HepG2 (cell line): ENCODE measurements around the gene DEFB123. TPM values are rescaled to one million over a fixed set of nuclear protein-coding genes. Genes with fewer than 3 reads are reported as not detected.

Experiments
- ATAC-seq: fragments of 200-7000 bp; cut with Tn5 transposase; 3 replicates; pipeline ENCODE4 v1.9.1; 2020; ENCODE audit warnings: mild to moderate bottlenecking, moderate library complexity
- BruUV-seq: library from RNA; stranded (reverse); fragments of 400-500 nt; replicated peaks from 2 replicates; lab custom pipeline; 2021; lab: Mats Ljungman, UMichigan
- CTCF ChIA-PET: fragments of 300-600 bp; formaldehyde crosslinking; extraction: SDS; loops from one replicate; lab custom pipeline; 2021; ENCODE audit warnings: low total read pairs, inconsistent platforms, low intra/inter-chr PET ratio; lab: Yijun Ruan, JAX
- POLR2A ChIA-PET: fragments of 350-600 bp; sonication (Branson Sonifier 250); formaldehyde crosslinking; loops from one replicate; lab custom pipeline; 2020; ENCODE audit warnings: antibody characterized with exemption, inconsistent platforms; lab: Yijun Ruan, JAX
- DNase-seq: peaks from one replicate; pipeline ENCODE4 v3.0.0-alpha.2; 2015; ENCODE audit warnings: low spot score
- FAIRE-seq: peaks from 3 replicates; lab custom pipeline; 2011; peaks lifted over from hg19 to GRCh38; lab: Jason Lieb, UNC
- H2AFZ ChIP-seq: one replicate; pipeline ENCODE4 v1.6.1; 2011; ENCODE audit warnings: low read length, inconsistent platforms
- H3K27ac ChIP-seq: fragments of 300-600 bp; 3 replicates; pipeline ENCODE4 v1.8.0; 2011; ENCODE audit warnings: mixed run types, mild to moderate bottlenecking, mixed read lengths, low read length, inconsistent platforms; ENCODE audit not compliant: insufficient read depth; ENCODE audit errors: extremely low read length
- H3K27me3 ChIP-seq, 2 experiments: fragments of 200-600 bp in 1 of 2; 2 replicates in 1 of 2; 3 replicates in 1 of 2; pipeline versions ENCODE4 v1.6.0 to v1.8.0; 2011; ENCODE audit warnings: low read length in 2 of 2, mild to moderate bottlenecking in 2 of 2, moderate library complexity in 2 of 2, inconsistent platforms in 1 of 2; ENCODE audit not compliant: insufficient read depth in 2 of 2, control insufficient read depth in 1 of 2
- H3K36me3 ChIP-seq, 2 experiments: fragments of 200-600 bp in 1 of 2; replicated peaks in 1 of 2; 2 replicates in 1 of 2; 3 replicates in 1 of 2; pipeline versions ENCODE4 v1.5.1 to v1.8.0; 2011; ENCODE audit warnings: low read length in 2 of 2, inconsistent platforms in 1 of 2; ENCODE audit not compliant: insufficient read depth in 2 of 2, control insufficient read depth in 1 of 2
- H3K4me1 ChIP-seq: 2 replicates; pipeline ENCODE4 v1.5.1; 2012; ENCODE audit warnings: low read length, inconsistent platforms; ENCODE audit not compliant: insufficient read depth
- H3K4me2 ChIP-seq: 2 replicates; pipeline ENCODE4 v1.6.0; 2011; ENCODE audit warnings: low read depth, low read length, inconsistent platforms
- H3K4me3 ChIP-seq, 3 experiments: fragments of 200-600 bp in 1 of 3; sonication (generic), shearing (Covaris generic) in 1 of 3; replicated peaks in 1 of 3; 2 replicates each; pipeline ENCODE4 v1.5.1; 2011 to 2016; ENCODE audit warnings: low read length in 3 of 3, inconsistent platforms in 2 of 3, low read depth in 2 of 3, mild to moderate bottlenecking in 2 of 3, control low read depth in 1 of 3, mixed read lengths in 1 of 3; ENCODE audit not compliant: insufficient read depth in 1 of 3
- H3K79me2 ChIP-seq: one replicate; pipeline ENCODE4 v1.6.1; 2011; ENCODE audit warnings: low read length, inconsistent platforms; ENCODE audit not compliant: insufficient read depth
- H3K9ac ChIP-seq: 2 replicates; pipeline ENCODE4 v1.6.0; 2011; ENCODE audit warnings: mild to moderate bottlenecking, low read depth, low read length, inconsistent platforms; ENCODE audit not compliant: insufficient read depth
- H3K9me3 ChIP-seq: 2 replicates; pipeline ENCODE4 v1.5.1; 2012; ENCODE audit warnings: mild to moderate bottlenecking, low read length
- H4K20me1 ChIP-seq: 2 replicates; pipeline ENCODE4 v1.6.0; 2011; ENCODE audit warnings: inconsistent platforms, mild to moderate bottlenecking, low read length, moderate library complexity; ENCODE audit not compliant: insufficient read depth
- AHR ChIP-seq: IDR thresholded peaks from 2 replicates; pipeline ENCODE4 v1.6.1; 2018; ENCODE audit warnings: missing genetic modification reagents, missing compliant biosample characterization
- CAMTA2 ChIP-seq: sonication (generic); formaldehyde crosslinking; IDR thresholded peaks from 2 replicates; pipeline ENCODE4 v1.4.0; 2020; ENCODE audit warnings: mild to moderate bottlenecking, missing genetic modification reagents, borderline replicate concordance
- DMAP1 ChIP-seq: IDR thresholded peaks from 2 replicates; pipeline ENCODE4 v1.6.1; 2016
- HOXA3 ChIP-seq: sonication (generic); formaldehyde crosslinking; IDR thresholded peaks from 2 replicates; pipeline ENCODE4 v1.5.0; 2020; ENCODE audit warnings: missing genetic modification reagents
- KLF6 ChIP-seq: IDR thresholded peaks from 2 replicates; pipeline ENCODE4 v1.8.0; 2016; ENCODE audit warnings: missing biosample characterization, missing genetic modification reagents
- MIXL1 ChIP-seq: IDR thresholded peaks from 2 replicates; pipeline ENCODE4 v1.6.1; 2016
- PRMT3 ChIP-seq: sonication (generic); formaldehyde crosslinking; IDR thresholded peaks from 2 replicates; pipeline ENCODE4 v1.8.1; 2022; ENCODE audit warnings: low read depth, mild to moderate bottlenecking, moderate library complexity, missing genetic modification reagents, borderline replicate concordance
- RXRB ChIP-seq: IDR thresholded peaks from 2 replicates; pipeline ENCODE4 v1.6.1; 2016; ENCODE audit warnings: borderline replicate concordance, missing genetic modification reagents, missing compliant biosample characterization
- SMAD3 ChIP-seq: sonication (generic); formaldehyde crosslinking; IDR thresholded peaks from 2 replicates; pipeline ENCODE4 v1.4.0; 2020; ENCODE audit warnings: missing genetic modification reagents
- SP4 ChIP-seq: sonication (generic); formaldehyde crosslinking; IDR thresholded peaks from 2 replicates; pipeline ENCODE4 v1.8.1; 2023; ENCODE audit warnings: mild to moderate bottlenecking, missing genetic modification reagents
- SSRP1 ChIP-seq: IDR thresholded peaks from 2 replicates; pipeline ENCODE4 v1.6.1; 2016; ENCODE audit warnings: control low read depth
- ZC3H13 ChIP-seq: sonication (generic); formaldehyde crosslinking; IDR thresholded peaks from 2 replicates; pipeline ENCODE4 v1.8.1; 2023; ENCODE audit warnings: mild to moderate bottlenecking, missing genetic modification reagents, moderate library complexity
- WGBS: methylation state at CpG from one replicate; pipeline ENCODE4 v1.1.6; 2017; ENCODE audit warnings: low lambda C conversion rate; 5-methylcytosine and 5-hydroxymethylcytosine counted together
- in situ Hi-C: cut with HindIII; loops from 2 replicates; pipeline ENCODE4 v1.10.0; 2017; ENCODE audit warnings: low pct_unique_long_range_greater_than_20kb; ENCODE audit not compliant: extremely low pct_ligation_motif_present
- intact Hi-C: fragments of 100-400 bp; cut with micrococcal nuclease; formaldehyde crosslinking; loops from one replicate; pipeline ENCODE4 v1.10.0; 2022; ENCODE audit not compliant: unreplicated experiment
- polyA plus RNA-seq, 8 experiments: library from polyadenylated mRNA; depleted of rRNA in 3 of 8; stranded (reverse) in 7 of 8; unstranded in 1 of 8; fragments of >200 nt; fragmentation: Illumina TruSeq in 4 of 8; extraction: Trizol in 4 of 8; gene quantifications; 2 replicates each; pipeline versions ENCODE4 v1.2.1 to v1.2.3, GENCODE V29; 2011 to 2016; ENCODE audit warnings: low read depth in 4 of 8, missing spikeins in 1 of 8, mixed read lengths in 1 of 8; ENCODE audit not compliant: insufficient read depth in 1 of 8
- total RNA-seq, 5 experiments: library from RNA; depleted of rRNA; stranded (reverse); fragments of >200 nt; fragmentation: Illumina TruSeq; extraction: Trizol; gene quantifications; 2 replicates each; pipeline ENCODE4 v1.2.3, GENCODE V29; 2016; ENCODE audit warnings: low read depth in 1 of 5
- TF ChIP-seq, protein P1 (sequence below): IDR thresholded peaks from 2 replicates; pipeline ENCODE4 v1.6.1; 2016; ENCODE audit warnings: mild to moderate bottlenecking
- TF ChIP-seq, protein P2 (sequence below): IDR thresholded peaks from 2 replicates; pipeline ENCODE4 v1.6.1; 2016; ENCODE audit warnings: low read depth, control low read depth
- TF ChIP-seq, protein P3 (sequence below): sonication (generic); formaldehyde crosslinking; IDR thresholded peaks from 2 replicates; pipeline ENCODE4 v1.4.0; 2020; ENCODE audit warnings: missing genetic modification reagents
- TF ChIP-seq, protein P4 (sequence below): sonication (generic); formaldehyde crosslinking; IDR thresholded peaks from 2 replicates; pipeline ENCODE4 v1.5.0; 2020; ENCODE audit warnings: missing genetic modification reagents
- TF ChIP-seq, protein P5 (sequence below): fragments of 450-650 bp; IDR thresholded peaks from 2 replicates; pipeline ENCODE4 v1.6.1; 2017; ENCODE audit warnings: mild to moderate bottlenecking
- TF ChIP-seq, protein P6 (sequence below): IDR thresholded peaks from 2 replicates; pipeline ENCODE4 v1.6.1; 2012; ENCODE audit warnings: inconsistent platforms

The DEFB123 gene
- total and polyA plus RNA-seq, 2 of the 13 experiments (the other 11 are each of a cell fraction or from before 2014, with no cell fraction given) = not detected

DNA sequence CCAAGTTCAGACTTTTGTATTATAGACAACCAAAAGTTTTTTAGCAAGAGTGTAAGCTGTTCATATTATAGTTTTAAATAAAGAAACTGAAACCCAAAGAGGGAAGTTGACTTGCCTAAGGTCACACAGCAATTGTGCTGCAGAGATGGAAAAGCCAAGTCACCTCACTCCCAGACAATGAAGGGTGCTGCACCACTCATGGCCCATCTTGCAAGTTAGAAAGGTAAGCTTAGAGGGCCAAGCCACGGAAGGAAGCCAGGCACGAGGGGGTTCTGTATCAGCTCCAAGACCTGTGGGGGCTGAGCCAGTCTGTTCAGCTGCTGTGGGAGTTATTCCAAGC, 33.6 kb downstream of the DEFB123 start:
- ChIA-PET CTCF (no interaction called here), POLR2A (no interaction called here)
- Histone ChIP-seq H3K9ac (no peak overlapping the region), H3K4me3 (no peak overlapping the region), H3K4me2 (no peak overlapping the region), H3K79me2 (no peaks in the 10 kb centered on the region), H2AFZ (no peak overlapping the region), H3K27ac (no peak overlapping the region), H3K9me3 (no peaks in the 10 kb centered on the region), H3K27me3 (peaks cover 7 to 49% of the 10 kb centered on the region in 2 experiments; a peak in 3 of 5 replicates), H3K36me3 (no peaks in the 10 kb centered on the region), H4K20me1 (no peaks in the 10 kb centered on the region), H3K4me1 (no peaks in the 10 kb centered on the region)
- FAIRE-seq (no peak), ATAC-seq (no peak), DNase-seq (no peak)
- intact Hi-C loops = no loop called here
- 8% methylated on average over 2 of the region's 2 CpGs for WGBS
- in situ Hi-C loops = loop anchor here (10.0 kb wide), 1 partner anchor 61 kb away; no protein-coding TSS in a partner anchor
- BruUV-seq = no TSS peak
- no peak for TF ChIP-seq SSRP1
- TF ChIP-seq DMAP1 (CRISPR knock-in tag) = no peak
- TF ChIP-seq PRMT3 (CRISPR knock-in tag) = no peak
- no peak for TF ChIP-seq RXRB (CRISPR knock-in tag)
- TF ChIP-seq, protein P1, sequence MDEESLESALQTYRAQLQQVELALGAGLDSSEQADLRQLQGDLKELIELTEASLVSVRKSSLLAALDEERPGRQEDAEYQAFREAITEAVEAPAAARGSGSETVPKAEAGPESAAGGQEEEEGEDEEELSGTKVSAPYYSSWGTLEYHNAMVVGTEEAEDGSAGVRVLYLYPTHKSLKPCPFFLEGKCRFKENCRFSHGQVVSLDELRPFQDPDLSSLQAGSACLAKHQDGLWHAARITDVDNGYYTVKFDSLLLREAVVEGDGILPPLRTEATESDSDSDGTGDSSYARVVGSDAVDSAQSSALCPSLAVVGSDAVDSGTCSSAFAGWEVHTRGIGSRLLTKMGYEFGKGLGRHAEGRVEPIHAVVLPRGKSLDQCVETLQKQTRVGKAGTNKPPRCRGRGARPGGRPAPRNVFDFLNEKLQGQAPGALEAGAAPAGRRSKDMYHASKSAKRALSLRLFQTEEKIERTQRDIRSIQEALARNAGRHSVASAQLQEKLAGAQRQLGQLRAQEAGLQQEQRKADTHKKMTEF (CRISPR knock-in tag) = no peak
- no peak for TF ChIP-seq AHR (CRISPR knock-in tag)
- no peak for TF ChIP-seq KLF6 (CRISPR knock-in tag)
- no peak for TF ChIP-seq SMAD3 (CRISPR knock-in tag)
- TF ChIP-seq, protein P2, sequence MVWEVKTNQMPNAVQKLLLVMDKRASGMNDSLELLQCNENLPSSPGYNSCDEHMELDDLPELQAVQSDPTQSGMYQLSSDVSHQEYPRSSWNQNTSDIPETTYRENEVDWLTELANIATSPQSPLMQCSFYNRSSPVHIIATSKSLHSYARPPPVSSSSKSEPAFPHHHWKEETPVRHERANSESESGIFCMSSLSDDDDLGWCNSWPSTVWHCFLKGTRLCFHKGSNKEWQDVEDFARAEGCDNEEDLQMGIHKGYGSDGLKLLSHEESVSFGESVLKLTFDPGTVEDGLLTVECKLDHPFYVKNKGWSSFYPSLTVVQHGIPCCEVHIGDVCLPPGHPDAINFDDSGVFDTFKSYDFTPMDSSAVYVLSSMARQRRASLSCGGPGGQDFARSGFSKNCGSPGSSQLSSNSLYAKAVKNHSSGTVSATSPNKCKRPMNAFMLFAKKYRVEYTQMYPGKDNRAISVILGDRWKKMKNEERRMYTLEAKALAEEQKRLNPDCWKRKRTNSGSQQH (CRISPR knock-in tag) = no peak
- TF ChIP-seq HOXA3 (CRISPR knock-in tag) = no peak
- no peak for TF ChIP-seq SP4 (CRISPR knock-in tag)
- TF ChIP-seq, protein P3, sequence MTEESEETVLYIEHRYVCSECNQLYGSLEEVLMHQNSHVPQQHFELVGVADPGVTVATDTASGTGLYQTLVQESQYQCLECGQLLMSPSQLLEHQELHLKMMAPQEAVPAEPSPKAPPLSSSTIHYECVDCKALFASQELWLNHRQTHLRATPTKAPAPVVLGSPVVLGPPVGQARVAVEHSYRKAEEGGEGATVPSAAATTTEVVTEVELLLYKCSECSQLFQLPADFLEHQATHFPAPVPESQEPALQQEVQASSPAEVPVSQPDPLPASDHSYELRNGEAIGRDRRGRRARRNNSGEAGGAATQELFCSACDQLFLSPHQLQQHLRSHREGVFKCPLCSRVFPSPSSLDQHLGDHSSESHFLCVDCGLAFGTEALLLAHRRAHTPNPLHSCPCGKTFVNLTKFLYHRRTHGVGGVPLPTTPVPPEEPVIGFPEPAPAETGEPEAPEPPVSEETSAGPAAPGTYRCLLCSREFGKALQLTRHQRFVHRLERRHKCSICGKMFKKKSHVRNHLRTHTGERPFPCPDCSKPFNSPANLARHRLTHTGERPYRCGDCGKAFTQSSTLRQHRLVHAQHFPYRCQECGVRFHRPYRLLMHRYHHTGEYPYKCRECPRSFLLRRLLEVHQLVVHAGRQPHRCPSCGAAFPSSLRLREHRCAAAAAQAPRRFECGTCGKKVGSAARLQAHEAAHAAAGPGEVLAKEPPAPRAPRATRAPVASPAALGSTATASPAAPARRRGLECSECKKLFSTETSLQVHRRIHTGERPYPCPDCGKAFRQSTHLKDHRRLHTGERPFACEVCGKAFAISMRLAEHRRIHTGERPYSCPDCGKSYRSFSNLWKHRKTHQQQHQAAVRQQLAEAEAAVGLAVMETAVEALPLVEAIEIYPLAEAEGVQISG (CRISPR knock-in tag) = no peak
- no peak for TF ChIP-seq MIXL1 (CRISPR knock-in tag)
- TF ChIP-seq, protein P4, sequence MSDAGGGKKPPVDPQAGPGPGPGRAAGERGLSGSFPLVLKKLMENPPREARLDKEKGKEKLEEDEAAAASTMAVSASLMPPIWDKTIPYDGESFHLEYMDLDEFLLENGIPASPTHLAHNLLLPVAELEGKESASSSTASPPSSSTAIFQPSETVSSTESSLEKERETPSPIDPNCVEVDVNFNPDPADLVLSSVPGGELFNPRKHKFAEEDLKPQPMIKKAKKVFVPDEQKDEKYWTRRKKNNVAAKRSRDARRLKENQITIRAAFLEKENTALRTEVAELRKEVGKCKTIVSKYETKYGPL (CRISPR knock-in tag) = no peak
- TF ChIP-seq ZC3H13 (CRISPR knock-in tag) = no peak
- TF ChIP-seq, protein P5, sequence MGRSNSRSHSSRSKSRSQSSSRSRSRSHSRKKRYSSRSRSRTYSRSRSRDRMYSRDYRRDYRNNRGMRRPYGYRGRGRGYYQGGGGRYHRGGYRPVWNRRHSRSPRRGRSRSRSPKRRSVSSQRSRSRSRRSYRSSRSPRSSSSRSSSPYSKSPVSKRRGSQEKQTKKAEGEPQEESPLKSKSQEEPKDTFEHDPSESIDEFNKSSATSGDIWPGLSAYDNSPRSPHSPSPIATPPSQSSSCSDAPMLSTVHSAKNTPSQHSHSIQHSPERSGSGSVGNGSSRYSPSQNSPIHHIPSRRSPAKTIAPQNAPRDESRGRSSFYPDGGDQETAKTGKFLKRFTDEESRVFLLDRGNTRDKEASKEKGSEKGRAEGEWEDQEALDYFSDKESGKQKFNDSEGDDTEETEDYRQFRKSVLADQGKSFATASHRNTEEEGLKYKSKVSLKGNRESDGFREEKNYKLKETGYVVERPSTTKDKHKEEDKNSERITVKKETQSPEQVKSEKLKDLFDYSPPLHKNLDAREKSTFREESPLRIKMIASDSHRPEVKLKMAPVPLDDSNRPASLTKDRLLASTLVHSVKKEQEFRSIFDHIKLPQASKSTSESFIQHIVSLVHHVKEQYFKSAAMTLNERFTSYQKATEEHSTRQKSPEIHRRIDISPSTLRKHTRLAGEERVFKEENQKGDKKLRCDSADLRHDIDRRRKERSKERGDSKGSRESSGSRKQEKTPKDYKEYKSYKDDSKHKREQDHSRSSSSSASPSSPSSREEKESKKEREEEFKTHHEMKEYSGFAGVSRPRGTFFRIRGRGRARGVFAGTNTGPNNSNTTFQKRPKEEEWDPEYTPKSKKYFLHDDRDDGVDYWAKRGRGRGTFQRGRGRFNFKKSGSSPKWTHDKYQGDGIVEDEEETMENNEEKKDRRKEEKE = no peak
- TF ChIP-seq, protein P6, sequence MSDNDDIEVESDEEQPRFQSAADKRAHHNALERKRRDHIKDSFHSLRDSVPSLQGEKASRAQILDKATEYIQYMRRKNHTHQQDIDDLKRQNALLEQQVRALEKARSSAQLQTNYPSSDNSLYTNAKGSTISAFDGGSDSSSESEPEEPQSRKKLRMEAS = no peak
- no peak for TF ChIP-seq CAMTA2 (CRISPR knock-in tag)
